HepG2 (cell line): ENCODE data around the gene PRR5L. TPM values are rescaled to one million over a fixed set of nuclear protein-coding genes. Genes with fewer than 3 reads are reported as not detected.
A peak's percentile ranks its signal among the peaks of the same experiment; 100 is the strongest.

Source experiments
- DNMT1 ChIP-seq: sonication (generic); formaldehyde crosslinking; IDR thresholded peaks from 2 replicates; pipeline ENCODE4 v1.5.1; 2020; ENCODE audit warnings: mild to moderate bottlenecking, missing genetic modification reagents
- DZIP1 ChIP-seq: sonication (generic); formaldehyde crosslinking; IDR thresholded peaks from 2 replicates; pipeline ENCODE4 v1.5.0; 2020; ENCODE audit warnings: mild to moderate bottlenecking, missing genetic modification reagents
- ELF1 ChIP-seq: sonication (generic); formaldehyde crosslinking; IDR thresholded peaks from 2 replicates; pipeline ENCODE4 v1.4.0; 2020; ENCODE audit warnings: missing genetic modification reagents
- FOSL1 ChIP-seq: sonication (generic); formaldehyde crosslinking; IDR thresholded peaks from 2 replicates; pipeline ENCODE4 v1.9.0; 2021; ENCODE audit warnings: missing genetic modification reagents, borderline replicate concordance
- MAF1 ChIP-seq: sonication (generic); formaldehyde crosslinking; IDR thresholded peaks from 2 replicates; pipeline ENCODE4 v1.5.0; 2020; ENCODE audit warnings: missing genetic modification reagents, borderline replicate concordance
- MAFF ChIP-seq: IDR thresholded peaks from 2 replicates; pipeline ENCODE4 v1.6.1; 2011; ENCODE audit warnings: low read depth, low read length, improper control_type of control experiment
- MXI1 ChIP-seq: IDR thresholded peaks from 3 replicates; pipeline ENCODE4 v1.6.1; 2012; ENCODE audit warnings: low read depth, low read length, inconsistent platforms, borderline replicate concordance
- NRL ChIP-seq: sonication (generic); formaldehyde crosslinking; IDR thresholded peaks from 2 replicates; pipeline ENCODE4 v1.5.0; 2020; ENCODE audit warnings: missing genetic modification reagents, mild to moderate bottlenecking, moderate library complexity, borderline replicate concordance
- RAD51 ChIP-seq: fragments of 450-650 bp; IDR thresholded peaks from 2 replicates; pipeline ENCODE4 v1.6.1; 2016; ENCODE audit warnings: borderline replicate concordance
- SNAI1 ChIP-seq: sonication (generic); formaldehyde crosslinking; IDR thresholded peaks from 2 replicates; pipeline ENCODE4 v1.5.0; 2020; ENCODE audit warnings: mild to moderate bottlenecking, missing genetic modification reagents, borderline replicate concordance
- TFDP2 ChIP-seq: sonication (generic); formaldehyde crosslinking; IDR thresholded peaks from 2 replicates; pipeline ENCODE4 v1.4.0; 2020; ENCODE audit warnings: missing genetic modification reagents
- TMF1 ChIP-seq: sonication (generic); formaldehyde crosslinking; IDR thresholded peaks from 2 replicates; pipeline ENCODE4 v1.8.1; 2022; ENCODE audit warnings: low read depth, missing genetic modification reagents
- ZNF225 ChIP-seq: sonication (generic); formaldehyde crosslinking; IDR thresholded peaks from 2 replicates; pipeline ENCODE4 v1.4.0; 2020; ENCODE audit warnings: mild to moderate bottlenecking, missing genetic modification reagents
- ZNF317 ChIP-seq: sonication (generic); formaldehyde crosslinking; IDR thresholded peaks from 2 replicates; pipeline ENCODE4 v1.5.0; 2020; ENCODE audit warnings: mild to moderate bottlenecking, missing genetic modification reagents
- ZNF318 ChIP-seq: sonication (generic); formaldehyde crosslinking; IDR thresholded peaks from 2 replicates; pipeline ENCODE4 v1.4.0; 2020; ENCODE audit warnings: mild to moderate bottlenecking, missing genetic modification reagents
- ZNF326 ChIP-seq: sonication (generic); formaldehyde crosslinking; IDR thresholded peaks from 2 replicates; pipeline ENCODE4 v1.4.0; 2020; ENCODE audit warnings: missing genetic modification reagents, borderline replicate concordance
- polyA plus RNA-seq, 8 experiments: library from polyadenylated mRNA; depleted of rRNA in 3 of 8; stranded (reverse) in 7 of 8; unstranded in 1 of 8; fragments of >200 nt; fragmentation: Illumina TruSeq in 4 of 8; extraction: Trizol in 4 of 8; gene quantifications; 2 replicates each; pipeline versions ENCODE4 v1.2.1 to v1.2.3, GENCODE V29; 2011 to 2016; ENCODE audit warnings: low read depth in 4 of 8, missing spikeins in 1 of 8, mixed read lengths in 1 of 8; ENCODE audit not compliant: insufficient read depth in 1 of 8
- total RNA-seq, 5 experiments: library from RNA; depleted of rRNA; stranded (reverse); fragments of >200 nt; fragmentation: Illumina TruSeq; extraction: Trizol; gene quantifications; 2 replicates each; pipeline ENCODE4 v1.2.3, GENCODE V29; 2016; ENCODE audit warnings: low read depth in 1 of 5

PRR5L gene
- total and polyA plus RNA-seq, 2 of the 13 experiments (the other 11 are each of a cell fraction or from before 2014, with no cell fraction given): 0.16 TPM; not detected in 1

GRCh38 chr11:36509694-36510593, 213.9 kb downstream of the PRR5L start, which contains the start of gene TRAF6 (continued):
- TF ChIP-seq TFDP2 (CRISPR knock-in tag) (peak; percentile 73), SNAI1 (CRISPR knock-in tag) (peak; percentile 67; the same call in 1 of the 2 replicates), ZNF317 (CRISPR knock-in tag) (peak; percentile 90), DNMT1 (CRISPR knock-in tag) (0 out of 2 replicates have a peak, but pooled peaks have one; percentile 73), ZNF225 (CRISPR knock-in tag) (peak; percentile 78; the same call in 1 of the 2 replicates), TMF1 (0 out of 2 replicates have a peak, but pooled peaks have one; percentile 23), FOSL1 (CRISPR knock-in tag) (no peak), NRL (CRISPR knock-in tag) (peak; percentile 66; the same call in 1 of the 2 replicates), ZNF326 (CRISPR knock-in tag) (no peak), DZIP1 (CRISPR knock-in tag) (peak; percentile 76; the same call in 1 of the 2 replicates), RAD51 (no peak), MXI1 (no peak), MAF1 (CRISPR knock-in tag) (peak; percentile 85; the same call in 1 of the 2 replicates), MAFF (no peak), ZNF318 (CRISPR knock-in tag) (no peak), ELF1 (CRISPR knock-in tag) (peak; percentile 98)
